GM12878 (cell line): ENCODE results near the gene CENPF. TPM values are rescaled to one million over a fixed set of nuclear protein-coding genes. Genes with fewer than 3 reads are reported as not detected.

Source experiments
- ATF7 ChIP-seq: fragments of 450-650 bp; IDR thresholded peaks from 2 replicates; pipeline ENCODE4 v1.6.1; 2016; ENCODE audit warnings: low read depth, mild to moderate bottlenecking
- BACH1 ChIP-seq: fragments of 450-650 bp; IDR thresholded peaks from 2 replicates; pipeline ENCODE4 v1.6.1; 2017; ENCODE audit warnings: mild to moderate bottlenecking, borderline replicate concordance
- BCL11A ChIP-seq: IDR thresholded peaks from 2 replicates; pipeline ENCODE4 v1.6.1; 2011; ENCODE audit warnings: low read depth, low read length
- BCL3 ChIP-seq: IDR thresholded peaks from 2 replicates; pipeline ENCODE4 v1.6.1; 2011; ENCODE audit warnings: borderline replicate concordance, low read depth, mild to moderate bottlenecking, moderate library complexity, low read length; ENCODE audit not compliant: insufficient read depth, poor library complexity, severe bottlenecking
- FOXM1 ChIP-seq: IDR thresholded peaks from 2 replicates; pipeline ENCODE4 v1.6.1; 2012; ENCODE audit warnings: low read depth, mild to moderate bottlenecking, inconsistent platforms, low read length, moderate library complexity
- GABPA ChIP-seq: IDR thresholded peaks from 2 replicates; pipeline ENCODE4 v1.6.1; 2014; ENCODE audit warnings: antibody characterized with exemption, low read depth, mild to moderate bottlenecking, inconsistent platforms
- HCFC1 ChIP-seq: fragments of 150-350 bp; IDR thresholded peaks from 2 replicates; pipeline ENCODE4 v1.6.1; 2014; ENCODE audit warnings: low read length
- IKZF1 ChIP-seq: fragments of 450-650 bp; conservative IDR thresholded peaks from 2 replicates; pipeline ENCODE4 v1.6.1; 2017; ENCODE audit warnings: antibody characterized with exemption, mild to moderate bottlenecking
- MAX ChIP-seq: IDR thresholded peaks from 2 replicates; pipeline ENCODE4 v1.6.1; 2012; ENCODE audit warnings: low read depth, low read length, improper control_type of control experiment
- MTA2 ChIP-seq: fragments of 450-650 bp; IDR thresholded peaks from 2 replicates; pipeline ENCODE4 v1.6.1; 2016; ENCODE audit warnings: low read depth, mild to moderate bottlenecking, moderate library complexity
- MXI1 ChIP-seq: fragments of 150-350 bp; IDR thresholded peaks from 2 replicates; pipeline ENCODE4 v1.6.1; 2011; ENCODE audit warnings: low read depth, mild to moderate bottlenecking, inconsistent platforms, low read length, improper control_type of control experiment
- NFYA ChIP-seq: IDR thresholded peaks from 2 replicates; pipeline ENCODE4 v1.6.1; 2011; ENCODE audit warnings: low read depth, mild to moderate bottlenecking, low read length, improper control_type of control experiment, borderline replicate concordance
- NR2C1 ChIP-seq: fragments of 450-650 bp; IDR thresholded peaks from 2 replicates; pipeline ENCODE4 v1.6.1; 2017; ENCODE audit warnings: antibody characterized with exemption, mild to moderate bottlenecking, moderate library complexity
- RELB ChIP-seq: fragments of 450-650 bp; IDR thresholded peaks from 2 replicates; pipeline ENCODE4 v1.6.1; 2017; ENCODE audit warnings: low read depth, mild to moderate bottlenecking, moderate library complexity
- REST ChIP-seq: IDR thresholded peaks from 2 replicates; pipeline ENCODE4 v1.6.1; 2012; ENCODE audit warnings: mild to moderate bottlenecking, low read depth, low read length
- YY1 ChIP-seq: IDR thresholded peaks from 2 replicates; pipeline ENCODE4 v1.6.1; 2011; ENCODE audit warnings: low read depth, mild to moderate bottlenecking, low read length
- ZNF217 ChIP-seq: fragments of 450-650 bp; IDR thresholded peaks from 2 replicates; pipeline ENCODE4 v1.6.1; 2017; ENCODE audit warnings: antibody characterized with exemption, mild to moderate bottlenecking
- ZNF592 ChIP-seq: fragments of 450-650 bp; IDR thresholded peaks from 2 replicates; pipeline ENCODE4 v1.6.1; 2017; ENCODE audit warnings: mild to moderate bottlenecking, moderate library complexity
- ZNF622 ChIP-seq: fragments of 450-650 bp; IDR thresholded peaks from 2 replicates; pipeline ENCODE4 v1.6.1; 2017; ENCODE audit warnings: mild to moderate bottlenecking, inconsistent platforms
- polyA plus RNA-seq, 11 experiments: library from polyadenylated mRNA; depleted of rRNA in 4 of 11; unstranded in 6 of 11; stranded (reverse) in 5 of 11; fragments of >200 nt; fragmentation: Nextera tagmentation in 4 of 11; fragmentation: Illumina TruSeq in 1 of 11; extraction: Ambion mirVana in 4 of 11; extraction: Trizol in 1 of 11; gene quantifications; 1 replicate in 1 of 11; 2 replicates in 10 of 11; pipeline versions ENCODE4 v1.2.1 to v1.2.3, GENCODE V29; 2011 to 2016; ENCODE audit warnings: inconsistent platforms in 2 of 11, missing spikeins in 2 of 11, low read depth in 1 of 11
- total RNA-seq, 4 experiments: library from RNA; depleted of rRNA in 3 of 4; stranded (reverse); fragments of >200 nt in 3 of 4; fragmentation: Illumina TruSeq in 1 of 4; extraction: Trizol in 1 of 4; gene quantifications; 2 replicates each; pipeline versions ENCODE4 v1.2.1 to v1.2.3, GENCODE V29; 2013 to 2021

The CENPF gene
- total and polyA plus RNA-seq, 10 of the 15 experiments (the other 5 are each of a cell fraction or from before 2014, with no cell fraction given), result 26.0 to 132 (median 70.5) TPM

DNA sequence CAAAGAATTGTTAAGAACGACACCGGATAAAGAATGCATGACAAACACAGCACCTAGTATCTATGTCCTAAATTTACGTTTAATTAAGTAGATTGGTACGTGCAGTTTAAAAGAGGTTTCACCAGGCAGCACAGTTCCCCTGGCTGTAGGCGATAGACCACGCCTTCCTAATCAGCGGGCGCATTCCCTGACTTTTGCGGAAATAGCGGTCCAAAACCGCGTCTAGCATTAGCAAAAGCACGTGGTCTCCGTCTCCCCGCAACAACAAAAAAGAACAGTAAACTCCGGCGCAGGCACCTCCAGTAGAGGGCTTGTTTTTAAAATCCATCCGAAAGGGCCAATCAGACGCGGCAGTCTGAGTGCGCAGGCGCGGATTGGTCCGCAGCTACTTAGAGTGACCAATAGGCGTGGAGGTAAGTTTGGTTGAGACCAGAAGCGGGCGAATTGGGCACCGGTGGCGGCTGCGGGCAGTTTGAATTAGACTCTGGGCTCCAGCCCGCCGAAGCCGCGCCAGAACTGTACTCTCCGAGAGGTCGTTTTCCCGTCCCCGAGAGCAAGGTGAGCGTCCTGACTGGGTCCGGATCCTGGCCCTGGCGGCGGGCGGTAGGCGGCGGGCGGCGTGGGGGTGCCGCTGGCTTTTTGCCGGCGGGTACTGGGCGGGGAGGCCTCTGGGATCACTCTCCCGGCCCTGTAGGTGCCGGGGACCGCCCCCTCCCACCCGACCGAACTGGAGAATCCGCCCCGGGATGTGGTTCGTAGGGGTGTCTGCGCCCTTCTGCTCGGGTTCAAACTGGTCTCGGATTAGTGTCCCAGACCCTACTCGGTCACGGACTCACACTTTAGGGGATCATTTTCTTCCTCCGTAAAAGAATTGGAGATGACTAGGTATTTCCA, at the start of gene CENPF (continued):
- no peak for TF ChIP-seq REST
- peak; percentile 94 for TF ChIP-seq MXI1
- 0 out of 2 replicates have a peak, but pooled peaks have one; percentile 10 for TF ChIP-seq HCFC1
- no peak for TF ChIP-seq ZNF217
- peak; percentile 65 for TF ChIP-seq IKZF1
- peak; percentile 92 for TF ChIP-seq MAX
- TF ChIP-seq NFYA, result peak; percentile 8; the same call in 1 of the 2 replicates
- no peak for TF ChIP-seq ZNF592
- no peak for TF ChIP-seq BCL3
- TF ChIP-seq BCL11A, result no peak
- TF ChIP-seq RELB, result peak; percentile 86
- TF ChIP-seq BACH1, result no peak
- TF ChIP-seq ATF7, result 0 out of 2 replicates have a peak, but pooled peaks have one; percentile 17
- no peak for TF ChIP-seq NR2C1
- TF ChIP-seq ZNF622, result peak; percentile 69
- TF ChIP-seq YY1, result no peak
- peak; percentile 56 for TF ChIP-seq MTA2
- TF ChIP-seq FOXM1, result peak; percentile 97
- TF ChIP-seq GABPA, result no peak
